ENCODE measurements around the gene DNAJB4.

GRCh38 chr1:77986810-77987209, 17.9 kb upstream of the DNAJB4 start:
- TF ChIP-seq CTCF (IDR thresholded peaks at IDR 0.05) (no peak), POLR2A (IDR thresholded peaks at IDR 0.05) (no peak)
